SK-N-SH (cell line): ENCODE measurements around the gene GPRC5C. TPM values are rescaled to one million over a fixed set of nuclear protein-coding genes. Genes with fewer than 3 reads are reported as not detected.

Source experiments
- CTCF ChIA-PET: fragments of 300-600, 350-600 bp; formaldehyde crosslinking; extraction: SDS; loops from one replicate; lab custom pipeline; 2021; lab: Yijun Ruan, JAX
- POLR2A ChIA-PET: fragments of 350-600 bp; sonication (Branson Sonifier 250); formaldehyde crosslinking; extraction: SDS; loops from one replicate; lab custom pipeline; 2020; ENCODE audit warnings: antibody characterized with exemption, inconsistent platforms; lab: Yijun Ruan, JAX
- DNase-seq: peaks from one replicate; pipeline ENCODE4 v3.0.0; 2012
- H2AFZ ChIP-seq: fragments of 200-600 bp; sonication (generic); 2 replicates; pipeline ENCODE4 v1.8.1; 2016; ENCODE audit warnings: antibody characterized with exemption, mild to moderate bottlenecking, low read depth
- H3F3A ChIP-seq: fragments of 200-600 bp; sonication (generic); replicated peaks from 2 replicates; pipeline ENCODE3; 2016; ENCODE audit warnings: antibody characterized with exemption, mild to moderate bottlenecking; ENCODE audit not compliant: insufficient read depth
- H3K27ac ChIP-seq, 2 experiments: fragments of 200-500 bp in 1 of 2; fragments of 200-600 bp in 1 of 2; sonication (Bioruptor generic) in 1 of 2; sonication (generic), shearing (Covaris generic) in 1 of 2; 2 replicates each; pipeline versions ENCODE4 v1.5.1 to v1.6.1; 2014 to 2016; ENCODE audit warnings: low read depth in 2 of 2, inconsistent platforms in 1 of 2, low read length in 1 of 2, mild to moderate bottlenecking in 1 of 2, mixed read lengths in 1 of 2
- H3K27me3 ChIP-seq: fragments of 200-600 bp; sonication (generic), shearing (Covaris generic); 2 replicates; pipeline ENCODE4 v1.6.1; 2016; ENCODE audit warnings: mixed run types; ENCODE audit not compliant: insufficient read depth
- H3K36me3 ChIP-seq, 2 experiments: fragments of 200-500 bp in 1 of 2; fragments of 200-600 bp in 1 of 2; sonication (Bioruptor generic) in 1 of 2; sonication (generic) in 1 of 2; replicated peaks in 1 of 2; 2 replicates each; pipeline versions ENCODE3 to v1.5.1; 2014 to 2016; ENCODE audit warnings: low read length in 1 of 2, mild to moderate bottlenecking in 1 of 2; ENCODE audit not compliant: insufficient read depth in 2 of 2, control insufficient read depth in 1 of 2
- H3K4me1 ChIP-seq, 2 experiments: fragments of 200-500 bp in 1 of 2; fragments of 200-600 bp in 1 of 2; sonication (Bioruptor generic) in 1 of 2; sonication (generic), shearing (Covaris generic) in 1 of 2; 2 replicates each; pipeline versions ENCODE4 v1.5.1 to v1.6.1; 2014 to 2016; ENCODE audit warnings: low read depth in 1 of 2, low read length in 1 of 2, mixed run types in 1 of 2; ENCODE audit not compliant: insufficient read depth in 2 of 2, control insufficient read depth in 1 of 2
- H3K4me2 ChIP-seq: fragments of 200-600 bp; sonication (generic), shearing (Covaris generic); 2 replicates; pipeline ENCODE4 v1.6.1; 2017; ENCODE audit warnings: mixed run types
- H3K4me3 ChIP-seq, 2 experiments: fragments of 200-500 bp in 1 of 2; fragments of 200-600 bp in 1 of 2; sonication (Bioruptor generic) in 1 of 2; sonication (generic), shearing (Covaris generic) in 1 of 2; 2 replicates each; pipeline versions ENCODE4 v1.5.1 to v1.8.1; 2014 to 2016; ENCODE audit warnings: low read depth in 2 of 2, inconsistent platforms in 1 of 2, low read length in 1 of 2, mild to moderate bottlenecking in 1 of 2, mixed read lengths in 1 of 2, moderate library complexity in 1 of 2
- H3K79me2 ChIP-seq: fragments of 200-600 bp; sonication (generic); 2 replicates; pipeline ENCODE4 v1.8.1; 2017; ENCODE audit warnings: mild to moderate bottlenecking; ENCODE audit not compliant: insufficient read depth
- H3K9ac ChIP-seq: fragments of 200-600 bp; sonication (generic); 2 replicates; pipeline ENCODE4 v1.6.1; 2017; ENCODE audit warnings: mixed run types
- H3K9me2 ChIP-seq: fragments of 200-600 bp; sonication (generic); 2 replicates; pipeline ENCODE4 v1.6.1; 2017; ENCODE audit warnings: mixed run types
- H3K9me3 ChIP-seq: fragments of 200-600 bp; sonication (generic); 2 replicates; pipeline ENCODE4 v1.6.1; 2017; ENCODE audit warnings: mixed run types, mild to moderate bottlenecking, moderate library complexity
- H4K20me1 ChIP-seq: fragments of 200-600 bp; sonication (generic); 2 replicates; pipeline ENCODE4 v1.6.1; 2017; ENCODE audit warnings: mild to moderate bottlenecking, mixed run types; ENCODE audit not compliant: insufficient read depth
- CHD2 ChIP-seq: fragments of 150-350 bp; IDR thresholded peaks from 2 replicates; pipeline ENCODE4 v1.6.1; 2018; ENCODE audit warnings: low read length; ENCODE audit not compliant: partially characterized antibody
- ELF1 ChIP-seq: IDR thresholded peaks from 2 replicates; pipeline ENCODE4 v1.4.0; 2012
- EP300 ChIP-seq, 2 experiments: IDR thresholded peaks; 2 replicates each; pipeline versions ENCODE4 v1.4.0 to v1.6.1; 2012; ENCODE audit warnings: borderline replicate concordance in 1 of 2, low read depth in 1 of 2, low read length in 1 of 2
- EZH2phosphoT487 ChIP-seq: fragments of 200-600 bp; sonication (generic); IDR thresholded peaks from 2 replicates; pipeline ENCODE4 v1.6.1; 2017; ENCODE audit warnings: low read depth, mixed run types, mild to moderate bottlenecking, antibody characterized with exemption, moderate library complexity, borderline replicate concordance
- FOSL2 ChIP-seq: IDR thresholded peaks from 2 replicates; pipeline ENCODE4 v1.4.0; 2012; ENCODE audit warnings: low read depth, mild to moderate bottlenecking, moderate library complexity, borderline replicate concordance
- FOXJ3 ChIP-seq: sonication (generic); formaldehyde crosslinking; IDR thresholded peaks from 2 replicates; pipeline ENCODE4 v1.5.1; 2020; ENCODE audit warnings: mild to moderate bottlenecking, missing genetic modification reagents
- FOXM1 ChIP-seq: IDR thresholded peaks from 2 replicates; pipeline ENCODE4 v1.4.0; 2012; ENCODE audit warnings: low read depth, mild to moderate bottlenecking
- GABPA ChIP-seq: IDR thresholded peaks from 2 replicates; pipeline ENCODE4 v1.4.0; 2012; ENCODE audit warnings: low read depth, mild to moderate bottlenecking
- GATA2 ChIP-seq: sonication (generic); formaldehyde crosslinking; IDR thresholded peaks from 2 replicates; pipeline ENCODE4 v1.5.0; 2020; ENCODE audit warnings: mild to moderate bottlenecking, missing genetic modification reagents
- NRF1 ChIP-seq: IDR thresholded peaks from 2 replicates; pipeline ENCODE4 v1.6.1; 2012; ENCODE audit warnings: low read depth, mild to moderate bottlenecking, low read length
- RCOR1 ChIP-seq: fragments of 150-350 bp; IDR thresholded peaks from 2 replicates; pipeline ENCODE4 v1.6.1; 2017; ENCODE audit warnings: antibody characterized with exemption, low read length
- RXRA ChIP-seq: IDR thresholded peaks from 2 replicates; pipeline ENCODE4 v1.4.0; 2012; ENCODE audit warnings: low read depth, mild to moderate bottlenecking, borderline replicate concordance
- TAF1 ChIP-seq: IDR thresholded peaks from 2 replicates; pipeline ENCODE4 v1.6.1; 2012; ENCODE audit warnings: low read depth, mild to moderate bottlenecking, low read length, moderate library complexity, borderline replicate concordance
- TCF12 ChIP-seq: IDR thresholded peaks from 2 replicates; pipeline ENCODE4 v1.4.0; 2012
- TEAD4 ChIP-seq: IDR thresholded peaks from 2 replicates; pipeline ENCODE4 v1.4.0; 2012; ENCODE audit warnings: mild to moderate bottlenecking, borderline replicate concordance; ENCODE audit not compliant: insufficient read depth
- USF1 ChIP-seq: IDR thresholded peaks from 2 replicates; pipeline ENCODE4 v1.4.0; 2012; ENCODE audit warnings: low read depth, borderline replicate concordance
- USF2 ChIP-seq: fragments of 150-350 bp; IDR thresholded peaks from 2 replicates; pipeline ENCODE4 v1.6.1; 2017; ENCODE audit warnings: antibody characterized with exemption, low read length, low read depth, borderline replicate concordance
- YY1 ChIP-seq: IDR thresholded peaks from 2 replicates; pipeline ENCODE4 v1.4.0; 2012; ENCODE audit warnings: low read depth, mild to moderate bottlenecking
- WGBS: methylation state at CpG from one replicate; pipeline ENCODE4 v1.1.6; 2017; ENCODE audit warnings: low lambda C conversion rate; 5-methylcytosine and 5-hydroxymethylcytosine counted together
- polyA plus RNA-seq, 3 experiments: library from polyadenylated mRNA; depleted of rRNA; stranded (reverse); fragments of >200 nt; gene quantifications; 2 replicates each; pipeline ENCODE4 v1.2.3, GENCODE V29; 2012
- TF ChIP-seq, protein P1 (sequence below): IDR thresholded peaks from 2 replicates; pipeline ENCODE4 v1.4.0; 2012; ENCODE audit warnings: low read depth

GPRC5C gene
- polyA plus RNA-seq, 1 of the 3 experiments (the other 2 are of a cell fraction), result not detected

GRCh38 chr17:74413491-74413890 is 18.4 kb upstream of the GPRC5C start (continued):
- TF ChIP-seq USF1 (no peak), TCF12 (no peak), ELF1 (no peak), FOXM1 (no peak), EZH2phosphoT487 (no peak)
- TF ChIP-seq, protein P1, sequence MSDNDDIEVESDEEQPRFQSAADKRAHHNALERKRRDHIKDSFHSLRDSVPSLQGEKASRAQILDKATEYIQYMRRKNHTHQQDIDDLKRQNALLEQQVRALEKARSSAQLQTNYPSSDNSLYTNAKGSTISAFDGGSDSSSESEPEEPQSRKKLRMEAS, result no peak

DNA sequence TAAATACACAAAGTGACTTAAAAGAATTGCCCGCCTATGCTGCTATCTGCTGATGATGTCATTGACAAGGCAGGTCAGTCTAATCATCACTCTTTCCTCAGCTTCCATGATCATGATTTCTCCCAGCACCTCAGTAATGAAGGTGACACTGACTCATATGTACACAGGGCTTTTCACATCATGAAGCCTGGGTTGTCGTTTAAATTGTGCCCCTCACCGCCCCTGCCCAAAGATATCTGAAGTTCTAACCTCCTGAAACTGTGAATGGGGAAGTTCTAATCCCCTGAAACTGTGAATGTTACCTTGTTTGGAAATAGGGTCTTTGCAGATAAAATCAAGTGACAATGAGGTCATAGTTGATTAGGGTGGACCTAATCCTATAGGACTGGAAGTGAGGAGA is 17.4 kb upstream of the GPRC5C start:
- no peaks in the 10 kb centered on the region for H3F3A ChIP-seq
- H3K27ac ChIP-seq, result no peak overlapping the region
- DNase-seq, result no peak
- H3K79me2 ChIP-seq, result no peaks in the 10 kb centered on the region
- no peaks in the 10 kb centered on the region for H3K4me1 ChIP-seq
- no peak overlapping the region for H3K4me3 ChIP-seq
- TF ChIP-seq YY1, result no peak
- no peak for TF ChIP-seq RXRA
- TF ChIP-seq, protein P1, result no peak
- TF ChIP-seq ELF1, result no peak
- TF ChIP-seq NRF1, result no peak
- TF ChIP-seq EP300 (IDR thresholded peaks at IDR 0.05; ENCODE audit: borderline replicate concordance in 1 of 2, low read depth in 1 of 2, low read length in 1 of 2), result no peak
- no peak for TF ChIP-seq FOSL2
- TF ChIP-seq GATA2 (CRISPR knock-in tag), result no peak
- TF ChIP-seq TEAD4, result no peak
- TF ChIP-seq CHD2, result no peak
- no peak for TF ChIP-seq USF2
- no peak for TF ChIP-seq GABPA
- TF ChIP-seq USF1, result no peak
- TF ChIP-seq TAF1, result no peak
- TF ChIP-seq FOXJ3 (CRISPR knock-in tag), result no peak
- no peak for TF ChIP-seq RCOR1
- WGBS, result 69% methylated on average over 3 of the region's 3 CpGs
- H3K9me3 ChIP-seq, result no peaks in the 10 kb centered on the region
- POLR2A ChIA-PET, result no interaction called here
- no peaks in the 10 kb centered on the region for H4K20me1 ChIP-seq
- no peak overlapping the region for H2AFZ ChIP-seq
- CTCF ChIA-PET, result interaction anchor here (1.1 to 4.0 kb wide), 2 partner anchors 35 to 45 kb away, joined by 5 to 17 read pairs; no protein-coding TSS in a partner anchor
- H3K36me3 ChIP-seq, result no peaks in the 10 kb centered on the region
- H3K27me3 ChIP-seq, result no peaks in the 10 kb centered on the region
- no peak overlapping the region for H3K9ac ChIP-seq
- no peaks in the 10 kb centered on the region for H3K9me2 ChIP-seq
- H3K4me2 ChIP-seq, result no peak overlapping the region
